Mucosa of rectum (tissue), 2 donors: ENCODE measurements around the gene MSH6.

Experiments
- H3K27ac ChIP-seq, 2 donors: one replicate each; pipeline ENCODE4 v1.7.0; 2013; ENCODE audit warnings: inconsistent platforms in 2 of 2, low read depth in 2 of 2, low read length in 2 of 2
- H3K27me3 ChIP-seq, 2 donors: one replicate each; pipeline ENCODE4 v1.7.0; 2013; ENCODE audit warnings: low read length in 2 of 2; ENCODE audit not compliant: control insufficient read depth in 2 of 2, insufficient read depth in 2 of 2
- H3K36me3 ChIP-seq, 2 donors: one replicate each; pipeline ENCODE4 v1.7.0; 2013; ENCODE audit warnings: low read length in 2 of 2; ENCODE audit not compliant: control insufficient read depth in 2 of 2, insufficient read depth in 2 of 2
- H3K4me1 ChIP-seq, 2 donors: one replicate each; pipeline ENCODE4 v1.7.0; 2013; ENCODE audit warnings: low read length in 2 of 2, mild to moderate bottlenecking in 1 of 2; ENCODE audit not compliant: control insufficient read depth in 2 of 2, insufficient read depth in 2 of 2
- H3K4me3 ChIP-seq, 2 donors: one replicate each; pipeline ENCODE4 v1.7.0; 2013; ENCODE audit warnings: low read length in 2 of 2
- H3K9ac ChIP-seq, 2 donors: one replicate each; pipeline ENCODE4 v1.7.0; 2013; ENCODE audit warnings: low read length in 2 of 2, low read depth in 1 of 2, mild to moderate bottlenecking in 1 of 2
- H3K9me3 ChIP-seq, 2 donors: one replicate each; pipeline ENCODE4 v1.7.0; 2013; ENCODE audit warnings: low read length in 2 of 2; ENCODE audit not compliant: control insufficient read depth in 2 of 2
- donor health status: healthy.
- donor health status: Normal muscosa, but diverticular disease.

Gene MSH6

GRCh38 chr2:47779426-47779790 is 3.5 kb upstream of the MSH6 start:
- Histone ChIP-seq H3K27ac (no peak overlapping the region), H3K36me3 (no peaks in the 10 kb centered on the region), H3K27me3 (no peaks in the 10 kb centered on the region), H3K4me3 (no peak overlapping the region), H3K4me1 (peaks cover 2 to 5% of the 10 kb centered on the region in 2 donors), H3K9ac (no peak overlapping the region), H3K9me3 (no peaks in the 10 kb centered on the region)

- Histone ChIP-seq H3K36me3 (no peaks in the 10 kb centered on the region), H3K27me3 (no peaks in the 10 kb centered on the region), H3K4me3 (peak overlapping the region; percentile 80 to 89), H3K27ac (peak overlapping the region; percentile 73 to 92), H3K9me3 (no peaks in the 10 kb centered on the region), H3K9ac (peak overlapping the region; percentile 72), H3K4me1 (peaks cover 2 to 7% of the 10 kb centered on the region in 2 donors)
Observed at GRCh38 chr2:47782381-47782670, 619 bp upstream of the MSH6 start.

- no peaks in the 10 kb centered on the region for H3K27me3 ChIP-seq
- H3K9ac ChIP-seq = peak overlapping the region; percentile 53 to 74
- H3K9me3 ChIP-seq = no peaks in the 10 kb centered on the region
- peak overlapping the region; percentile 84 to 92 for H3K27ac ChIP-seq
- peaks cover 2 to 7% of the 10 kb centered on the region in 2 donors for H3K4me1 ChIP-seq
- H3K4me3 ChIP-seq = peak overlapping the region; percentile 80 to 89
- no peaks in the 10 kb centered on the region for H3K36me3 ChIP-seq
Observed at GRCh38 chr2:47783486-47784351, 774 bp downstream of the MSH6 start.

GRCh38 chr2:47784352-47784851 is 1.5 kb downstream of the MSH6 start:
- Histone ChIP-seq H3K9me3 (no peaks in the 10 kb centered on the region), H3K9ac (peak overlapping the region in 1 of 2 donors; percentile 53), H3K4me1 (peaks cover 2 to 7% of the 10 kb centered on the region in 2 donors), H3K36me3 (no peaks in the 10 kb centered on the region), H3K27ac (peak overlapping the region in 1 of 2 donors; percentile 23), H3K4me3 (peak overlapping the region; percentile 70 to 80), H3K27me3 (no peaks in the 10 kb centered on the region)

- H3K27ac ChIP-seq = no peak overlapping the region
- no peaks in the 10 kb centered on the region for H3K9me3 ChIP-seq
- no peak overlapping the region for H3K4me3 ChIP-seq
- no peaks in the 10 kb centered on the region for H3K27me3 ChIP-seq
- H3K9ac ChIP-seq = peak overlapping the region in 1 of 2 donors; percentile 14
- peaks cover 0 to 1% of the 10 kb centered on the region in 2 donors for H3K36me3 ChIP-seq
- peaks cover 2 to 7% of the 10 kb centered on the region in 2 donors for H3K4me1 ChIP-seq
Observed at GRCh38 chr2:47785986-47786385, 3.0 kb downstream of the MSH6 start.

- H3K9ac ChIP-seq = no peak overlapping the region
- no peaks in the 10 kb centered on the region for H3K9me3 ChIP-seq
- no peaks in the 10 kb centered on the region for H3K4me1 ChIP-seq
- no peaks in the 10 kb centered on the region for H3K27me3 ChIP-seq
- H3K4me3 ChIP-seq = no peak overlapping the region
- H3K27ac ChIP-seq = no peak overlapping the region
- peaks cover 39 to 47% of the 10 kb centered on the region in 2 donors for H3K36me3 ChIP-seq
Observed at GRCh38 chr2:47796090-47796697, 13.2 kb downstream of the MSH6 start.

GRCh38 chr2:47798631-47799030 is 15.7 kb downstream of the MSH6 start:
- Histone ChIP-seq H3K4me3 (no peak overlapping the region), H3K9me3 (no peaks in the 10 kb centered on the region), H3K27ac (no peak overlapping the region), H3K9ac (no peak overlapping the region), H3K27me3 (no peaks in the 10 kb centered on the region), H3K36me3 (peaks cover 50 to 61% of the 10 kb centered on the region in 2 donors), H3K4me1 (no peaks in the 10 kb centered on the region)

- peaks cover 55 to 65% of the 10 kb centered on the region in 2 donors for H3K36me3 ChIP-seq
- no peak overlapping the region for H3K27ac ChIP-seq
- no peaks in the 10 kb centered on the region for H3K4me1 ChIP-seq
- H3K9me3 ChIP-seq = no peaks in the 10 kb centered on the region
- no peak overlapping the region for H3K9ac ChIP-seq
- H3K27me3 ChIP-seq = no peaks in the 10 kb centered on the region
- no peak overlapping the region for H3K4me3 ChIP-seq
Observed at GRCh38 chr2:47799031-47799609, 16.2 kb downstream of the MSH6 start.

- no peaks in the 10 kb centered on the region for H3K27me3 ChIP-seq
- H3K27ac ChIP-seq = no peak overlapping the region
- no peak overlapping the region for H3K9ac ChIP-seq
- H3K9me3 ChIP-seq = no peaks in the 10 kb centered on the region
- no peaks in the 10 kb centered on the region for H3K4me1 ChIP-seq
- peaks cover 65 to 75% of the 10 kb centered on the region in 2 donors for H3K36me3 ChIP-seq
- no peak overlapping the region for H3K4me3 ChIP-seq
Observed at GRCh38 chr2:47801118-47801517, 18.2 kb downstream of the MSH6 start.

- peaks cover 75 to 78% of the 10 kb centered on the region in 2 donors for H3K36me3 ChIP-seq
- no peaks in the 10 kb centered on the region for H3K4me1 ChIP-seq
- no peak overlapping the region for H3K4me3 ChIP-seq
- no peaks in the 10 kb centered on the region for H3K9me3 ChIP-seq
- H3K9ac ChIP-seq = no peak overlapping the region
- H3K27ac ChIP-seq = no peak overlapping the region
- no peaks in the 10 kb centered on the region for H3K27me3 ChIP-seq
Observed at GRCh38 chr2:47803363-47803762, 20.4 kb downstream of the MSH6 start.
